ENCODE data around the gene LY6G6D.
A peak's percentile ranks its signal among the peaks of the same experiment; 100 is the strongest.

The LY6G6D gene

GRCh38 chr6:31736768-31737314 is 21.7 kb downstream of the LY6G6D start:
- peak; percentile 34 to 61 (median 46) for DNase-seq

- DNase-seq, result peak; percentile 43 to 55 (median 50)
These were observed 22.3 kb downstream of the LY6G6D start for GRCh38 chr6:31737315-31737990.

- DNase-seq, result peak; percentile 85 to 93 (median 92)
These were observed 23.1 kb downstream of the LY6G6D start for GRCh38 chr6:31737991-31738979.

GRCh38 chr6:31739639-31740396 is 24.7 kb downstream of the LY6G6D start, which contains the start of gene MSH5:
Gene MSH5 (plus strand): TSS chr6:31740005. CDS start chr6:31740467, 462 bp downstream.
- peak; percentile 99 to 100 (median 99) for DNase-seq

GRCh38 chr6:31740397-31741223 is 25.5 kb downstream of the LY6G6D start:
- peak; percentile 62 to 83 (median 78) for DNase-seq

- DNase-seq, result no peak
These were observed 26.7 kb downstream of the LY6G6D start for GRCh38 chr6:31741815-31742214.

GRCh38 chr6:31742894-31743293 is 27.7 kb downstream of the LY6G6D start:
- DNase-seq, result no peak

GRCh38 chr6:31744422-31744821 is 29.3 kb downstream of the LY6G6D start:
- no peak for DNase-seq

GRCh38 chr6:31749301-31750036 is 34.3 kb downstream of the LY6G6D start:
- no peak for DNase-seq

GRCh38 chr6:31750411-31751022 is 35.4 kb downstream of the LY6G6D start:
- DNase-seq, result no peak

GRCh38 chr6:31752739-31753319 is 37.7 kb downstream of the LY6G6D start:
- no peak for DNase-seq

GRCh38 chr6:31758281-31758680 is 43.1 kb downstream of the LY6G6D start:
- no peak for DNase-seq

- no peak for DNase-seq
These were observed 45.6 kb downstream of the LY6G6D start for GRCh38 chr6:31760790-31761189.

GRCh38 chr6:31761343-31761742 is 46.2 kb downstream of the LY6G6D start:
- DNase-seq, result no peak

- DNase-seq, result no peak
These were observed 47.2 kb downstream of the LY6G6D start, which contains the start of gene SAPCD1 for GRCh38 chr6:31762356-31762755. Gene SAPCD1 (plus strand): TSS chr6:31762656. CDS start chr6:31763055, 399 bp downstream.

- DNase-seq, result no peak
These were observed 47.9 kb downstream of the LY6G6D start for GRCh38 chr6:31762878-31763618.

- DNase-seq, result no peak
These were observed 48.4 kb downstream of the LY6G6D start for GRCh38 chr6:31763619-31763940.

- no peak for DNase-seq
These were observed 49.0 kb downstream of the LY6G6D start for GRCh38 chr6:31764198-31764597.

GRCh38 chr6:31765559-31765909 is 50.4 kb downstream of the LY6G6D start:
- no peak for DNase-seq
